GM18951 (cell line): ENCODE measurements around the gene LOXL3.

Source experiments
- POLR2A ChIP-seq: IDR thresholded peaks from 4 replicates; pipeline ENCODE4 v1.6.1; 2011; ENCODE audit warnings: mild to moderate bottlenecking; ENCODE audit not compliant: insufficient read length, insufficient read depth; ENCODE audit errors: extremely low read depth
- in situ Hi-C: fragments of 300-500 bp; cut with MboI; formaldehyde crosslinking; loops from one replicate; pipeline ENCODE4 v1.12.0; 2022; ENCODE audit warnings: low sequenced_read_pairs, mixed read lengths, inconsistent platforms; ENCODE audit not compliant: unreplicated experiment

Gene LOXL3

DNA sequence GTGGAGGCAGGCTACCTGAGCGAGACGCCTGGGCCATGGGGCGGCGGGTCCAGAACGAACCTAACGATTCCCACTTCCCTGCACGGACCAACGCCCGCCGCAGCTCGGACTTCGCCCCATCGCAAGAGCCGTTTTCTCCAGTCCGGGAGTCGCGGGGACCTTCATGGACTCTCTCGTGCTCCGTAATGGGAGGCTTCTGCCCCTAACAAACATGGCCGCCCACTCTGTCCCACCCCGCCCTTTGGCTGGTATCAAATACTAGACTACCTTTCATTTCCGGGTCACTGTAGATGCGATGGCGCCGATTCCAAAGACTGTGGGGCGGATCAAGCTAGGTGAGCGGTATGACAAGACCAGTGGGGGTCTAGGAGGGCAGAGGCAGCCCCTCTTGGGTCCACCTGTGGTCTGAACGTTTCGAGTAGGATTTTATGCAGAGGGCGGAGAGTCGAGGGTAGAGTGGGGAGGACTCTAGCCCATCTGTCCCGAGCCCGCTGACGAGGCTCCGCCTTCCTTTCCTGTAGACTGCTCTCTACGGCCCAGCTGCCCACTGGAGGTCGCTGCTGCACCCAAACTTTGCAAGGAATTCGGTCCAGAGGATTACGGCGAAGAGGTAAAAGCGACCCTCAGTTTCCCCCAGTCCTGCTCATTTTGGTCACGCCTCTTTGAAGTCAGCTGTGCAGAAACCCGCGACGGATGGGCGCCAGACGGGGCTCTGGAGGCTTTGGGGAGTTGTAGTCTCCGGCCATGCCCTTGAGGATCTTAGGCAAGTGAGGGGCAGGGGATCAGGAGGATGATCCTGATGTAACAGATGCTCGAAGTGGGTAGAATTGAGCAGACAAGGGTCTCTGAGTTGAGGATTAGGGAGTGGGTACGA, 70.7 kb downstream of the LOXL3 start, which contains the start of the genes CCDC142 and TTC31:
CCDC142 (minus strand) TSS at position 198 of the 874 bp plus-strand sequence; CDS start at position 37, 161 bp downstream.
TTC31 (plus strand) TSS at position 281 of the 874 bp plus-strand sequence; CDS start at position 296, 15 bp downstream.
- peak; percentile 77 for TF ChIP-seq POLR2A
- in situ Hi-C loops = no loop called here
